GM19372 (cell line): ENCODE results near the gene C1QTNF12.

Experiments used
- ATAC-seq: cut with Tn5 transposase; IDR thresholded peaks from one replicate; pipeline ENCODE4 v1.9.1; 2021; ENCODE audit warnings: mild to moderate bottlenecking, low read depth, moderate library complexity; ENCODE audit not compliant: unreplicated experiment

C1QTNF12 gene

GRCh38 chr1:1216770-1217620, 29.5 kb downstream of the C1QTNF12 start:
- no peak for ATAC-seq

- ATAC-seq: no peak
These were observed 30.5 kb downstream of the C1QTNF12 start for GRCh38 chr1:1215881-1216605.

GRCh38 chr1:1215080-1215676, 31.3 kb downstream of the C1QTNF12 start:
- ATAC-seq: no peak

GRCh38 chr1:1213345-1214265, 32.9 kb downstream of the C1QTNF12 start, which contains the start of gene TNFRSF4:
TNFRSF4 (minus strand) TSS chr1:1214153; CDS start chr1:1214127, 26 bp downstream.
- ATAC-seq: no peak

- no peak for ATAC-seq
These were observed 33.7 kb downstream of the C1QTNF12 start for GRCh38 chr1:1212780-1213344.

GRCh38 chr1:1211541-1212441, 34.7 kb downstream of the C1QTNF12 start:
- ATAC-seq: no peak

- no peak for ATAC-seq
These were observed 35.6 kb downstream of the C1QTNF12 start for GRCh38 chr1:1210726-1211540.

- no peak for ATAC-seq
These were observed 37.6 kb downstream of the C1QTNF12 start for GRCh38 chr1:1208713-1209433.

GRCh38 chr1:1207571-1207892, 39.0 kb downstream of the C1QTNF12 start:
- no peak for ATAC-seq

GRCh38 chr1:1206966-1207531, 39.5 kb downstream of the C1QTNF12 start:
- no peak for ATAC-seq

- no peak for ATAC-seq
These were observed 40.1 kb downstream of the C1QTNF12 start, which contains the start of gene TNFRSF18 for GRCh38 chr1:1206376-1206965. TNFRSF18 (minus strand) TSS chr1:1206592; CDS start chr1:1206571, 21 bp downstream.

- ATAC-seq: no peak
These were observed 40.6 kb downstream of the C1QTNF12 start for GRCh38 chr1:1205769-1206375.

- no peak for ATAC-seq
These were observed 41.3 kb downstream of the C1QTNF12 start for GRCh38 chr1:1204998-1205768.

- ATAC-seq: no peak
These were observed 42.0 kb downstream of the C1QTNF12 start for GRCh38 chr1:1204425-1204920.
